PC-9 (cell line): ENCODE measurements around the gene IGLL5.

ENCODE experiments used
- EZH2 ChIP-seq: fragments of 200-600 bp; sonication (generic); IDR thresholded peaks from 2 replicates; pipeline ENCODE4 v1.8.0; 2017; ENCODE audit warnings: antibody characterized with exemption, low read depth
- TF ChIP-seq, protein P1 (sequence below): fragments of 200-600 bp; sonication (generic); conservative IDR thresholded peaks from 2 replicates; pipeline ENCODE4 v1.6.1; 2017; ENCODE audit warnings: mixed run types, antibody characterized with exemption, mild to moderate bottlenecking, moderate library complexity

DNA sequence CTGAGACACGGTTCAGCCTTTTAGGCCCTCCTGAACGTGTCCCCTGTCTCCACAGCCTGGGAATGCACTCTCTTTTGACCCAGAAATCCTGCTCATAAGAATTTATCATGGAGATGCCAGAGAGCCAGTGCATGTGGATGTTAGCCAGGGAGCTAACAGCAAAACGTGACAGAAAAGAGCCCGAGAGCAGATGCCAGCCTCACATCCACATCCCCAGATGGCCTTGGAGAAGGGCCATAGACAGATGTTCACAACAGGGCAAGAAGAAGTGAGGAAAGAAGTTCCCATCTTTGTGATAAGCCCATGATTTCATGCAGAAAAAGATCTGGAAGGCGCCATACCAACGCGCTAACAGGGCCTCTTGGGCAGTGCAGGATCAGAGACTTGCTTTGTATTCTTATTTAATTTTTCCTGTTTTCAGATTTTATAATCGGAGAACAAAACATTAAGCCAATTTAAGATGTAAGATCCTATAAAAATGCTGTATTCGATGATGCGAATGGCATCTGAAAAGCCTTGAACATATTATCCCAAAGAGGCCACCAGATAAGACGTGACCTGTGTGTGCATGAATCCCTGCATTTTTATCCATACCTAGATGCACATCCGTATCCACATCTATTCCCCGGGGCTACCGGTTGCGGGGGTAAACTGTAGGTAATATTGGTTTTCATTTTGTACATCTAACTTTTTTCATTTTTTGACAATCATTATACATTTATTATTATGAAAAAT, 48.7 kb downstream of the IGLL5 start:
- TF ChIP-seq, protein P1, sequence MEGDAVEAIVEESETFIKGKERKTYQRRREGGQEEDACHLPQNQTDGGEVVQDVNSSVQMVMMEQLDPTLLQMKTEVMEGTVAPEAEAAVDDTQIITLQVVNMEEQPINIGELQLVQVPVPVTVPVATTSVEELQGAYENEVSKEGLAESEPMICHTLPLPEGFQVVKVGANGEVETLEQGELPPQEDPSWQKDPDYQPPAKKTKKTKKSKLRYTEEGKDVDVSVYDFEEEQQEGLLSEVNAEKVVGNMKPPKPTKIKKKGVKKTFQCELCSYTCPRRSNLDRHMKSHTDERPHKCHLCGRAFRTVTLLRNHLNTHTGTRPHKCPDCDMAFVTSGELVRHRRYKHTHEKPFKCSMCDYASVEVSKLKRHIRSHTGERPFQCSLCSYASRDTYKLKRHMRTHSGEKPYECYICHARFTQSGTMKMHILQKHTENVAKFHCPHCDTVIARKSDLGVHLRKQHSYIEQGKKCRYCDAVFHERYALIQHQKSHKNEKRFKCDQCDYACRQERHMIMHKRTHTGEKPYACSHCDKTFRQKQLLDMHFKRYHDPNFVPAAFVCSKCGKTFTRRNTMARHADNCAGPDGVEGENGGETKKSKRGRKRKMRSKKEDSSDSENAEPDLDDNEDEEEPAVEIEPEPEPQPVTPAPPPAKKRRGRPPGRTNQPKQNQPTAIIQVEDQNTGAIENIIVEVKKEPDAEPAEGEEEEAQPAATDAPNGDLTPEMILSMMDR = no peak
- TF ChIP-seq EZH2 = no peak
